Endothelial cell (in vitro differentiated cells): Measurements from ENCODE around the gene CDKN1C. TPM values are rescaled to one million over a fixed set of nuclear protein-coding genes. Genes with fewer than 3 reads are reported as not detected.
A peak's percentile ranks its signal among the peaks of the same experiment; 100 is the strongest.

Experiments
- DNase-seq: peaks from one replicate; pipeline ENCODE4 v3.0.0; 2021; ENCODE audit warnings: low spot score
- H3K27ac Mint-ChIP-seq: one replicate; pipeline ENCODE4 v1.8.0; 2021; ENCODE audit warnings: mixed read lengths, inconsistent platforms; ENCODE audit not compliant: unreplicated experiment
- H3K27me3 Mint-ChIP-seq: one replicate; pipeline ENCODE4 v1.8.0; 2021; ENCODE audit warnings: mild to moderate bottlenecking, moderate library complexity, mixed read lengths, inconsistent platforms; ENCODE audit not compliant: unreplicated experiment
- H3K36me3 Mint-ChIP-seq: one replicate; pipeline ENCODE4 v1.8.0; 2021; ENCODE audit warnings: mild to moderate bottlenecking, low read depth, mixed read lengths, inconsistent platforms; ENCODE audit not compliant: unreplicated experiment
- H3K4me1 Mint-ChIP-seq: one replicate; pipeline ENCODE4 v1.8.0; 2021; ENCODE audit warnings: mild to moderate bottlenecking, mixed read lengths, inconsistent platforms; ENCODE audit not compliant: unreplicated experiment
- H3K4me3 Mint-ChIP-seq: one replicate; pipeline ENCODE4 v1.8.0; 2021; ENCODE audit warnings: mild to moderate bottlenecking, mixed read lengths, inconsistent platforms; ENCODE audit not compliant: unreplicated experiment
- H3K9me3 Mint-ChIP-seq: one replicate; pipeline ENCODE4 v1.8.0; 2021; ENCODE audit warnings: mixed read lengths, inconsistent platforms; ENCODE audit not compliant: unreplicated experiment
- total RNA-seq: library from RNA; stranded (reverse); fragmentation: NEBNext Ultra II Directional; extraction: Animal tissue kit (Norgen Biotek cat#: 25700); gene quantifications from one replicate; pipeline ENCODE4 v1.2.1, GENCODE V29; 2021; ENCODE audit not compliant: unreplicated experiment
- TF ChIP-seq, protein P1 (sequence below): fragments of 200-600 bp; sonication (generic); IDR thresholded peaks from one replicate; pipeline ENCODE4 v1.5.0; 2021; ENCODE audit warnings: antibody characterized with exemption; ENCODE audit not compliant: unreplicated experiment

The CDKN1C gene
- total RNA-seq, 1 donor from 2014 or later, result 25.3 TPM

DNA sequence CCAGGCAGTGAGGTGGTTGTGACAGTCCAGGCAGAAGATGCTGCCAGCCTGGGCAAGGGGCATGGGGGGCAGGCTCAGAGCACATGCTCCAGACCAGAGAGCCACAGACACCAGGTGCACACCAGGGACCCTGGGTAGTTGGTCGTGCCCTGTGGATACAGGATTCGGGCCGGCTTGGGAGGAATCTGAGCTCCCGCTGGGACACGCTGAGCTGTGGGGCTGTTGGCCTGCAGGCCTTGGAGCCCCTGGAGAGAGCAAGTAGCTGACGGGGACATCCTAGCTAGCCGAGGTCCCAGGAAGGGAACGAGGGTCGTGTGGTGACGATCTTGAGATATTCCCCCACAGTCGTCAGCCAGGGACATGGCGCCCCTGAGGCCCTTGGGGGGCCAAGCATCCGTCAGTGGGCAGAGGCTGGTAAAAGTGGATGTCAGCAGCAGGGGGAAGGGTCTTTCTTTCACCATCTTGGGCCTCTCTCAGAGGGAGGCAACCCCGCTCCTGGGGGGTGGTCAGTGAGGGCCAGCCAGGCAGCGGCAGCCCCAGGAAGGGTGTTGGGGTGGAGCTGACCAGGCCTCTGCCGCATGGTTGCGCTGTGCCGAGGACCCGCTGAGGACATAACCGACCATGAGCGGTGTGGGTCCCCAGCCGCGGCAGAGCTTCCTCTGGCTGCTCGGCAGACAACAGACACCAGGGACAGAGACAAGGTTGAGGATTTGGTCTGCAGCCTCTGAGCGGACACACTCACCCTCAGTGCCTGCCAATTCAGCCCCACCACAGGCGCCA lies 44.0 kb downstream of the CDKN1C start:
- H3K27me3 Mint-ChIP-seq, result peaks cover 5% of the 10 kb centered on the region
- DNase-seq, result no peak
- no peaks in the 10 kb centered on the region for H3K36me3 Mint-ChIP-seq
- TF ChIP-seq, protein P1, sequence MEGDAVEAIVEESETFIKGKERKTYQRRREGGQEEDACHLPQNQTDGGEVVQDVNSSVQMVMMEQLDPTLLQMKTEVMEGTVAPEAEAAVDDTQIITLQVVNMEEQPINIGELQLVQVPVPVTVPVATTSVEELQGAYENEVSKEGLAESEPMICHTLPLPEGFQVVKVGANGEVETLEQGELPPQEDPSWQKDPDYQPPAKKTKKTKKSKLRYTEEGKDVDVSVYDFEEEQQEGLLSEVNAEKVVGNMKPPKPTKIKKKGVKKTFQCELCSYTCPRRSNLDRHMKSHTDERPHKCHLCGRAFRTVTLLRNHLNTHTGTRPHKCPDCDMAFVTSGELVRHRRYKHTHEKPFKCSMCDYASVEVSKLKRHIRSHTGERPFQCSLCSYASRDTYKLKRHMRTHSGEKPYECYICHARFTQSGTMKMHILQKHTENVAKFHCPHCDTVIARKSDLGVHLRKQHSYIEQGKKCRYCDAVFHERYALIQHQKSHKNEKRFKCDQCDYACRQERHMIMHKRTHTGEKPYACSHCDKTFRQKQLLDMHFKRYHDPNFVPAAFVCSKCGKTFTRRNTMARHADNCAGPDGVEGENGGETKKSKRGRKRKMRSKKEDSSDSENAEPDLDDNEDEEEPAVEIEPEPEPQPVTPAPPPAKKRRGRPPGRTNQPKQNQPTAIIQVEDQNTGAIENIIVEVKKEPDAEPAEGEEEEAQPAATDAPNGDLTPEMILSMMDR, result no peak
- peaks cover 14% of the 10 kb centered on the region for H3K4me1 Mint-ChIP-seq
- no peaks in the 10 kb centered on the region for H3K9me3 Mint-ChIP-seq
- no peak overlapping the region for H3K27ac Mint-ChIP-seq
- H3K4me3 Mint-ChIP-seq, result no peak overlapping the region

DNA sequence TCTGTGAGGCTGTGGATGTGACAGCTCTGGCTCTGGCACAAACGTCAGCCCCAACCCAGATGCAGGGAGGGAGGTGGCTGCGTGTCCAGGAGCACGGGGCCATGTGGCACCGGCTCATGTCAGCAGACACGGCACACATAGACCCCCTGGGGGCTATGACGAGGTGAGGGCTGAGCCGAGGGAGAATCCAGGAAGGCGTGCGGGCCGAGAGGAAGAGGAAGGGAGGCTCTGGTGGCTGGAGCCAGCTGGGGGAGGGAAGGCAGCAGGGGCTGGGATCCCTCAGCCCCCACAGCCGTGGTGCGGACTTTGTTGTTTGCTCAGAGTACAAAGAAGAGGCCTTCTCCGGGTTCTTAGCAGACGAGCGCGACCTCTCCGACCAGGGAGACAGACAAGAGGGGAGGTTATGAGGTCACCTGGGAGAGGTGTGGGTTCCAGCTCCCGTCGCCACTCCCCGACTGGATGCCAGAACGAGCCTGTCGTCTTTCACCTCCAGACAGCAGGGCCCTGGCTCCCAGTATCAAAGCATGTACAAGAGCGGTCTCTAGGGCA lies 46.1 kb downstream of the CDKN1C start:
- Mint-ChIP-seq H3K9me3 (no peaks in the 10 kb centered on the region), H3K4me1 (peaks cover 18% of the 10 kb centered on the region), H3K36me3 (no peaks in the 10 kb centered on the region), H3K4me3 (no peak overlapping the region), H3K27me3 (peaks cover 8% of the 10 kb centered on the region), H3K27ac (peak overlapping the region; percentile 52)
- TF ChIP-seq, protein P1, result no peak
- DNase-seq, result no peak

DNA sequence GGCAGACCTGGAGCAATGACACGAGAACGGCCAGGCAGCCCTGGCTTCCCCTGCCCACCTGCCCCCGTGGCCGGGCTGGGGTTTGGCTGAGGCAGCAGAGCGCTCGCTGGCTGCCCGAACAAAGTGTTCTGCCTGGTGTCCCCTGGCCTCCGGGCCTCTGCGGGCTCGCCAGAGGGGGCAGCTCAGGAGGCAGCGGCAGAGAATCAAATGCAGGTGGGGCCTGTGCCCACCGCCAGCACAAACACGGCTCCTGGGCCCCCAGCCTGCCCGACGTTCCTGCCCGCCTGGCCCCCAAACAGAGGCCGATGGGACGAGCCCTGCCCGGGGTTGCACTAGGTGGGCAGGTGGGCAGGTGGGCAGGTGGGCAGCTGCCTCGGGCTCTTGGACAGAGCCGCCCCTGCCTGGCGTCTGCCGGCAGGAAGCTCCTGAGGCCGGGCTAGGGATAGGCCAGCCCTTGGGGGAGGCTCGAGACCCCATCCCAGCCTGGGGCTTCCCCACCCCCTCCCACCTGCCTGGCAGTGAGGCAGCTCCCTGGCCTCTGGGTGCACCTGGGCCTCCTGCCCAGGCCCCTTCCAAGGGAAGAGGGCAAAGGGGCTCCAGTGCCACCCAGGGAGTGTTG lies 46.8 kb downstream of the CDKN1C start:
- H3K27me3 Mint-ChIP-seq, result peaks cover 7% of the 10 kb centered on the region
- H3K4me3 Mint-ChIP-seq, result no peak overlapping the region
- peaks cover 21% of the 10 kb centered on the region for H3K4me1 Mint-ChIP-seq
- TF ChIP-seq, protein P1, result no peak
- no peaks in the 10 kb centered on the region for H3K36me3 Mint-ChIP-seq
- H3K27ac Mint-ChIP-seq, result no peak overlapping the region
- H3K9me3 Mint-ChIP-seq, result no peaks in the 10 kb centered on the region
- DNase-seq, result no peak

DNA sequence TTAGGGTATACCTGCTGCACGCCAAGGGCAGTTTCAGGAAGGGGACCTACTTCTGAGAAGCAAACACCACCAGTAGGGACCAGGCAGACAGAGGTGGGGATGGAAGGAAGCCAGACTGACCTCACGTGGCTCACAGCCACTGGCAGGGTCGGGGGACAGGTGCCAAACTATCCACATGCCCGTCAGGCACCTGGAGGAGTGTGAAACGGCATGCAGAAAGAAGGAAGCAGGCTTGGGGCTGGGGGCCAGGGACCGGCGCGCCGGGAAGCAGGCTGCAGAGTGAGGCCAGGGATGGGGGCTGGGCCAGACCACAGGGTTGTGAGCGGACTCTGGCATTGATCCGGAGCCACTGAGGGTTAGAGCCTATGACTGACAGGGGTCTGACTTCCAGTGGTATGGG lies 47.5 kb downstream of the CDKN1C start:
- no peaks in the 10 kb centered on the region for H3K9me3 Mint-ChIP-seq
- H3K36me3 Mint-ChIP-seq, result no peaks in the 10 kb centered on the region
- H3K27ac Mint-ChIP-seq, result no peak overlapping the region
- H3K4me1 Mint-ChIP-seq, result peaks cover 21% of the 10 kb centered on the region
- no peak overlapping the region for H3K4me3 Mint-ChIP-seq
- no peak for DNase-seq
- TF ChIP-seq, protein P1, result no peak
- H3K27me3 Mint-ChIP-seq, result peaks cover 7% of the 10 kb centered on the region

DNA sequence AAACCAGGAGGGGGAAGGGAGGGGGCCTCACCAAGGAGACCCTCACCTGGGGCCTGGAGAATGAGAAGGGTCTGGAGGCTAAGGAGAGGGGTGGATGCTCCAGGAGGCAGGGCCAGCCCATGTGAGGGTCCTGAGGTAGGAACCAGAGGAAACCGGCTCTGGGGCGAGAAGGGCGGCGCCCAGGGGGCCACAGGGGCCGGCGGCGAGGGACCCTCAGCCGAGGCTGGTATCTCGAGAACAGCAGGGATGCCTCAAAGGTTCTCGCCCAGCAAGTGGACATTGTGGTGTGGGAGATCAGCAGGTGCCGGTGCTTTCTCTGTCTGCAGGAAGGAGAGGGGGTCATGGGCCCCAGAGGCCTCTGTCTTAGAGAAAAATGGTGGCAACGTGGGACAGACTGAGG lies 47.9 kb downstream of the CDKN1C start:
- peaks cover 7% of the 10 kb centered on the region for H3K27me3 Mint-ChIP-seq
- H3K4me3 Mint-ChIP-seq, result no peak overlapping the region
- no peaks in the 10 kb centered on the region for H3K36me3 Mint-ChIP-seq
- DNase-seq, result no peak
- peaks cover 21% of the 10 kb centered on the region for H3K4me1 Mint-ChIP-seq
- H3K9me3 Mint-ChIP-seq, result no peaks in the 10 kb centered on the region
- TF ChIP-seq, protein P1, result no peak
- no peak overlapping the region for H3K27ac Mint-ChIP-seq
